Osteoblast (primary cell): ENCODE measurements around the gene NRTN. TPM values are rescaled to one million over a fixed set of nuclear protein-coding genes. Genes with fewer than 3 reads are reported as not detected.
A peak's percentile ranks its signal among the peaks of the same experiment; 100 is the strongest.
"Not testable (repeated sequence)": the region's sequence is repeated elsewhere in the genome, so short reads cannot be mapped to it uniquely, and the experiment has no call there.

ENCODE experiments used
- DNase-seq: peaks from one replicate; pipeline ENCODE4 v3.0.0; 2011; ENCODE audit warnings: low spot score, mixed read lengths; ENCODE audit not compliant: insufficient read length; ENCODE audit errors: missing footprints
- H2AFZ ChIP-seq: 2 replicates; pipeline ENCODE4 v1.6.0; 2011; ENCODE audit warnings: mild to moderate bottlenecking, low read length
- H3K27ac ChIP-seq: 2 replicates; pipeline ENCODE4 v1.5.1; 2011; ENCODE audit warnings: mild to moderate bottlenecking, low read depth, low read length, moderate library complexity
- H3K27me3 ChIP-seq: 2 replicates; pipeline ENCODE4 v1.6.0; 2012; ENCODE audit warnings: mild to moderate bottlenecking, control low read depth, inconsistent platforms, low read length, moderate library complexity; ENCODE audit not compliant: insufficient read depth
- H3K36me3 ChIP-seq: 2 replicates; pipeline ENCODE4 v1.5.1; 2011; ENCODE audit warnings: mild to moderate bottlenecking, low read length, control low read depth, moderate library complexity; ENCODE audit not compliant: insufficient read depth
- H3K4me1 ChIP-seq: 2 replicates; pipeline ENCODE4 v1.5.1; 2011; ENCODE audit warnings: mild to moderate bottlenecking, low read length, control low read depth, moderate library complexity; ENCODE audit not compliant: insufficient read depth
- H3K4me2 ChIP-seq: 2 replicates; pipeline ENCODE4 v1.6.0; 2011; ENCODE audit warnings: mild to moderate bottlenecking, low read length; ENCODE audit not compliant: insufficient read depth
- H3K4me3 ChIP-seq: fragments of 200-600 bp; sonication (generic); 3 replicates; pipeline ENCODE4 v1.5.1; 2012; ENCODE audit warnings: mild to moderate bottlenecking, low read length, inconsistent platforms; ENCODE audit not compliant: insufficient read depth
- H3K79me2 ChIP-seq: 2 replicates; pipeline ENCODE4 v1.6.0; 2012; ENCODE audit warnings: mild to moderate bottlenecking, low read length, control low read depth, inconsistent platforms; ENCODE audit not compliant: insufficient read depth
- H3K9me3 ChIP-seq: 2 replicates; pipeline ENCODE4 v1.5.1; 2011; ENCODE audit warnings: low read depth, low read length, control low read depth
- H4K20me1 ChIP-seq: 2 replicates; pipeline ENCODE4 v1.6.0; 2012; ENCODE audit warnings: mild to moderate bottlenecking, low read length, control low read depth; ENCODE audit not compliant: insufficient read depth
- CTCF ChIP-seq: IDR thresholded peaks from 2 replicates; pipeline ENCODE4 v1.5.1; 2011; ENCODE audit warnings: mild to moderate bottlenecking, low read depth, low read length, moderate library complexity; ENCODE audit errors: extremely low read depth
- total RNA-seq: library from RNA; depleted of rRNA; stranded (reverse); fragments of >200 nt; gene quantifications from 2 replicates; pipeline ENCODE4 v1.2.3, GENCODE V29; 2012

NRTN gene
- total RNA-seq, 1 donor = not detected

GRCh38 chr19:5873617-5874199 lies 68.8 kb downstream of the NRTN start:
- no peak for TF ChIP-seq CTCF
- no peak overlapping the region for H3K4me2 ChIP-seq
- H4K20me1 ChIP-seq = no peaks in the 10 kb centered on the region
- H2AFZ ChIP-seq = no peak overlapping the region
- peak; percentile 42 for DNase-seq
- no peaks in the 10 kb centered on the region for H3K79me2 ChIP-seq
- peaks cover 3% of the 10 kb centered on the region for H3K27me3 ChIP-seq
- no peaks in the 10 kb centered on the region for H3K36me3 ChIP-seq
- H3K27ac ChIP-seq = no peak overlapping the region
- no peak overlapping the region for H3K4me3 ChIP-seq
- no peaks in the 10 kb centered on the region for H3K9me3 ChIP-seq
- no peaks in the 10 kb centered on the region for H3K4me1 ChIP-seq

GRCh38 chr19:5874496-5874895 lies 69.6 kb downstream of the NRTN start:
- H3K4me1 ChIP-seq, H4K20me1 ChIP-seq, H3K27me3 ChIP-seq, H3K27ac ChIP-seq, H3K9me3 ChIP-seq, H3K4me3 ChIP-seq, H2AFZ ChIP-seq, H3K36me3 ChIP-seq, H3K79me2 ChIP-seq, H3K4me2 ChIP-seq: not testable (repeated sequence)
- DNase-seq = peak; percentile 94

GRCh38 chr19:5877427-5877826 lies 72.6 kb downstream of the NRTN start:
- peaks cover 6% of the 10 kb centered on the region for H3K4me1 ChIP-seq
- H3K36me3 ChIP-seq = no peaks in the 10 kb centered on the region
- no peak overlapping the region for H3K27ac ChIP-seq
- H2AFZ ChIP-seq = no peak overlapping the region
- no peak for DNase-seq
- no peak for TF ChIP-seq CTCF
- H3K9me3 ChIP-seq = no peaks in the 10 kb centered on the region
- H3K4me2 ChIP-seq = no peak overlapping the region
- H3K4me3 ChIP-seq = no peak overlapping the region
- peaks cover 6% of the 10 kb centered on the region for H3K27me3 ChIP-seq
- H4K20me1 ChIP-seq = no peaks in the 10 kb centered on the region
- no peaks in the 10 kb centered on the region for H3K79me2 ChIP-seq

GRCh38 chr19:5877882-5878281 lies 73.0 kb downstream of the NRTN start:
- peak; percentile 42 for DNase-seq
- H3K27ac ChIP-seq = no peak overlapping the region
- H2AFZ ChIP-seq = no peak overlapping the region
- H3K27me3 ChIP-seq = peaks cover 6% of the 10 kb centered on the region
- H3K4me3 ChIP-seq = no peak overlapping the region
- TF ChIP-seq CTCF = no peak
- H3K79me2 ChIP-seq = no peaks in the 10 kb centered on the region
- H3K36me3 ChIP-seq = no peaks in the 10 kb centered on the region
- H4K20me1 ChIP-seq = no peaks in the 10 kb centered on the region
- H3K4me2 ChIP-seq = no peak overlapping the region
- H3K9me3 ChIP-seq = no peaks in the 10 kb centered on the region
- H3K4me1 ChIP-seq = peaks cover 6% of the 10 kb centered on the region

Other genes with a start within 250 kb of the NRTN start
- gene TINCR, start 237.1 kb upstream of the NRTN start, total RNA-seq = under 0.01 and 0.36 TPM in 2 replicates
- gene SAFB2, start 182.3 kb upstream of the NRTN start, total RNA-seq = 38.0 and 43.0 TPM in 2 replicates
- 33.7 and 42.4 TPM in 2 replicates for gene SAFB, start 182.0 kb upstream of the NRTN start, total RNA-seq
- gene MICOS13, start 124.6 kb upstream of the NRTN start, total RNA-seq = 21.0 and 25.9 TPM in 2 replicates
- 12.1 and 14.8 TPM in 2 replicates for gene HSD11B1L, start 124.0 kb upstream of the NRTN start, total RNA-seq
- 228 and 257 TPM in 2 replicates for gene RPL36, start 114.8 kb upstream of the NRTN start, total RNA-seq
- gene LONP1, start 84.9 kb upstream of the NRTN start, total RNA-seq = 130 and 163 TPM in 2 replicates
- gene CATSPERD, start 84.4 kb upstream of the NRTN start, total RNA-seq = under 0.01 TPM in 2 replicates
- gene PRR22, start 20.3 kb upstream of the NRTN start, total RNA-seq = 0.29 and 0.36 TPM in 2 replicates
- 21.2 and 30.0 TPM in 2 replicates for gene DUS3L, start 13.9 kb upstream of the NRTN start, total RNA-seq
- gene FUT6, start 34.6 kb downstream of the NRTN start, total RNA-seq = not detected in 2 replicates
- gene FUT3, start 46.4 kb downstream of the NRTN start, total RNA-seq = not detected in 2 replicates
- not detected in 2 replicates for gene FUT5, start 65.5 kb downstream of the NRTN start, total RNA-seq
- 235 and 265 TPM in 2 replicates for gene NDUFA11, start 98.7 kb downstream of the NRTN start, total RNA-seq
- gene VMAC, start 99.8 kb downstream of the NRTN start, total RNA-seq = 12.3 and 12.7 TPM in 2 replicates
- gene CAPS, start 109.2 kb downstream of the NRTN start, total RNA-seq = 10.6 and 18.1 TPM in 2 replicates
- 40.5 and 42.1 TPM in 2 replicates for gene RANBP3, start 173.1 kb downstream of the NRTN start, total RNA-seq